UCSD-AML1 (cell line): ENCODE results near the gene ARHGDIA.

ENCODE experiments used
- DNase-seq: peaks from one replicate; lab custom pipeline; 2025; ENCODE audit not compliant: unreplicated experiment; lab: John Stamatoyannopoulos, UW

Gene ARHGDIA

DNA sequence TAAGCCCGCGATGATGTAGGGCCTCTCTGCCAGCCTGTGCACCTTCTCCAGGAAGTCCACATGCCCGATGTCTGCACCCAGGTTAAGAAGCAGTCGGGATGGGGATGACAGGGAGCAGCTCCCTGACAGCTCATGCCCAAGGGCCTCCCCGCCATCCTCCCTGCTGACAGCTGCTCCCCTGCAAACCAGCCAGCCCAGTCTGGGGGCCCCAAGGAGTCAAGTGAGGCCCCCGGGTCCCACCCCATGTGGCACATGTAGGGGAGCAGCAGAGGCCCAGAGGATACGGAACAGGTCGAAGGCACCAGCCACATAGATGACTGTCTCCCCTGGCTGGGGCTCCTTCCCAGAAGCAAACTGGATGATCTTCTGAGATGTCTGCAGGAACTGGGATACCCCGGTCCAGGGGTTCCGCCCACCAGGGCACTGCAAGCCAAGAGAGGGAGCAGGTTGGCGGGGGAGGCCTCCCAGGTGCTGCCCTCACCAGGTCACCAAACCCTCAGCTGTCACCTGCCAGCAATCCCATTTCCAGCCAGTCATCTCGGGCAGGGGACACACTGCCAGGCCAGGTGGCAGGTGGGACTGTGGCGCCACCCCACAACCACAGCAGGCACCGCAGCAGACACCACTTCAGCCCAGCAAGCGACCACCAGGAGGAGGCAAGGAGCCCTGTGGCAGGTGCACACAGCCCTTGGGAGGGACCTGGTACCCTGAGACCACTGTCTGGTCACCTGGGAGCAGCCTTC is 35.5 kb upstream of the ARHGDIA start:
- DNase-seq: no peak

- DNase-seq: no peak
Measured at GRCh38 chr17:81905993-81906392, 34.9 kb upstream of the ARHGDIA start.

DNA sequence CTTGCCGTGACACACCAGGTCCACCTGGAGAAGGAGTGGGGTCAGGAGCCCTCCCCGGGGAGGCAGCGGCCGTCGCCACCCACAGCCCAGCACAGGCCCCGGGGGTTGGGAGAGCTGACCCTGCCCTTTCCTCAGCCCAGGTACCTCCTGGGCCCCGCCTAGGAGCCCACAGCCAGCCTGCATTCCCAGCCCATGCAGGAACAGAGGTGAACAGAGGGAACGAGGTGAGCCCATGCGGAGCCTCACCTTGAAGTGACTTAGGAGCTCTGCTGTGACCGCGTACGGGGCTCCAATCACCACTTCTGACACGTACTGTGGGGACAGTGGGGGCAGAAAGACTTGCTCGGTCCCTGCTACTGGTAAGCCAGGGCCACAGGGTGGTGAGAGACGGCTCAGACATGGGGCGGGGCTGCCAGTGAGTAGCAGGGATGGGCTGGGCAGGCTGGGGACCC is 34.3 kb upstream of the ARHGDIA start:
- no peak for DNase-seq

GRCh38 chr17:81904600-81905423 is 33.7 kb upstream of the ARHGDIA start:
- DNase-seq: no peak

DNA sequence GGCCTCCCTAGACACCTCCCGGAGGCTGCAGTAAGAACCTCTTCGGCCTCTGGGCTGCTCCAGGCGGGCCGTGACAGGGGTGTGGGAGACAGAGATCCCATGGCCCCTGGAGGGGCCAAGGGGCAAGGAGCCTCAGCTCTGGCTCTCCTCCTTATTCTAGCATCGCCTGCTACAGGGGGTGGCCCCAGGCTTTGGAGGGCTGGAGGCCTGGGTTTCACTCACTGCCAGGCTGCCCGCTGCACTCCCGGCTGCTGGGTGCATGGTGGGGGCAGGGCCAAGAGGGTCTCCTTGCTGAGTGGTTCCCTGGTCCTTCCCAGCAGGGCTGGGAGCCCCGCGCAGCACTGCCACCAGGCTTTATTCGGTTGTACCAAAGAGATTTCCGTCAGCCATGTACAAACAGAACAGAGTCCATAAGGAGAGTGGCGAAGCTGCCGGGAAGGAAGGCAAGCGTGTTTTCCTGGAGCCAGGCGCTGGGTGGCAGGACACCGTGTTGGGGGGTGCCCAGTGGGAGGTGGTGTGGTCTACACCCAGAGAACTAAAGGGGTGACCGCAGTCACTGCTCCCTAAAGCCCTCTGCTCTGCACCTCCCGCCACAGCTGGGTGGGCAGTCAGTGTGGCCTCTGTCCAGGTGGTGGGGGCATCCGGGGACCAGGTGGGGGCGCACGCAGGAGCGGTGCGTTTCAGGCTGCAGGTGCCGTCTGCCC is 32.9 kb upstream of the ARHGDIA start:
- DNase-seq: no peak

- no peak for DNase-seq
Measured at GRCh38 chr17:81903415-81903831, 32.3 kb upstream of the ARHGDIA start.

- no peak for DNase-seq
Measured at GRCh38 chr17:81902653-81903414, 31.7 kb upstream of the ARHGDIA start.

DNA sequence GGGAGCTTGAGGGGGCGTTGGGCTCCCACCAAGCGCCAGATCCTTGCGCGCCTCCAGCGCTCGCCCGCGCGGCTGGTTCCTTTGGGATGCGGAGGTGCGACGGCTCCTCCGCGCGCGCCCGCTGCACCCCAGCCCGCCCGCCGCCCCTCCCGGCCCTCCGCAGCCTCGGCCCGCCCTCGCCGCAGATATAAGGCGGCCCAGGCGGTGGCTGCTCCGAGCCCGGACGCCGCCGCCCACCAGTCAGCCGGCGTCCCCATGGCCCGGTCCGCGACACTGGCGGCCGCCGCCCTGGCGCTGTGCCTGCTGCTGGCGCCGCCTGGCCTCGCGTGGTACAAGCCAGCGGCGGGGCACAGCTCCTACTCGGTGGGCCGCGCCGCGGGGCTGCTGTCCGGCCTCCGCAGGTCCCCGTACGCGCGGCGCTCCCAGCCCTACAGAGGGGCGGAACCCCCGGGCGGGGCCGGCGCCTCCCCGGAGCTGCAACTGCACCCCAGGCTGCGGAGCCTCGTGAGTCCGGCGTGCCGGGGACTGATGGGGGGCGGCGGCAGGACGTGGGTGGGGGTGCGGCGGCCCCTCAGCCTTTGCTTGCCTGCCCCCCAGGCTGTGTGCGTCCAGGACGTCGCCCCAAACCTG is 31.0 kb upstream of the ARHGDIA start, which contains the start of gene NPB:
Gene NPB, plus strand, starts transcription at position 216 of the 630 bp plus-strand sequence. Its CDS starts 40 bp downstream, at position 256.
- no peak for DNase-seq

- no peak for DNase-seq
Measured at GRCh38 chr17:81901167-81902022, 30.3 kb upstream of the ARHGDIA start.

GRCh38 chr17:81900181-81900820 is 29.2 kb upstream of the ARHGDIA start:
- no peak for DNase-seq

- DNase-seq: no peak
Measured at GRCh38 chr17:81899514-81900166, 28.5 kb upstream of the ARHGDIA start.

- DNase-seq: no peak
Measured at GRCh38 chr17:81898885-81899284, 27.7 kb upstream of the ARHGDIA start.

- no peak for DNase-seq
Measured at GRCh38 chr17:81898029-81898866, 27.1 kb upstream of the ARHGDIA start.

- no peak for DNase-seq
Measured at GRCh38 chr17:81895400-81895799, 24.3 kb upstream of the ARHGDIA start.

GRCh38 chr17:81891303-81891552 is 20.1 kb upstream of the ARHGDIA start:
- DNase-seq: no peak

DNA sequence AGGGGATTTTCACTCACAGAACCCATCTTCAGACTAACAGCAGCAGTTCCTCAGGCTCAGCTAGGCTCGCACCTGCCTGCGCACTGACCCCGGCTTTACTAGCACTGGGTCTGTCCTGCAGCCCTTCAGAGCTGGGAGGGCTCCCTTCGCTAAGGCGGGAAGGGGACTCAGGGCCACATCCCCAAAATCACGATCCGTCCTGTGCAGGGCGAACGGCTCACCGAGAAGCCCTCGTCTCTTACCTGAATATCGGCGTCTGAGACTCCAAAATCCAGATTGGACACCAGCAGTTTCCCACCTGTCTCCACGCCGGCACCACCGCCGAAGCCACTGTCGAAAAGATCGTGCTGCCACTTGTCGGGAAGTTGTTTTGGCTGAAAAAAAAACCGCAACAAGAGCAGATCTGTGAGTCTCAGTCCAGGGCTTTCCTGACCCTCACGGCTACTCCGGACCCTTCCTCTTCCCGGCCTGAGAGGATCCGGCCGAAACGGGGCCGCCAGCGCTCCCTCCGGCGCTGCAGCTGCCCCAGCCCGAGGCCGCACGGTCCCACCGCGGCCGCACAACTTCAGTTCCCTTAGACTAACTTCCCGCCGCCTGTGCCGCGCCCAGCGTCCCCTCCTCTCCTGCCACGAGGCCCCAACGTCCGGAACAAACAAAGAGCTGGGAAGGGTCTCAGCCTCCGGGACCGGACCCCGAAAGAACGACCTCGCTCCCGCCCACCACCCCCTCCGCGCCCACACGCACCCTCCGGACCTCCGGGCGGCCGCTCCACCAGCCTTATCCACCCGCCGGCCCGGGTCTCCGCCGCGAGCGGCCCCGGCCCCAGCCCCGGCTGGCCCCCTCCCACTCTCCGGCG is 19.5 kb upstream of the ARHGDIA start:
- peak; percentile 24 for DNase-seq

DNA sequence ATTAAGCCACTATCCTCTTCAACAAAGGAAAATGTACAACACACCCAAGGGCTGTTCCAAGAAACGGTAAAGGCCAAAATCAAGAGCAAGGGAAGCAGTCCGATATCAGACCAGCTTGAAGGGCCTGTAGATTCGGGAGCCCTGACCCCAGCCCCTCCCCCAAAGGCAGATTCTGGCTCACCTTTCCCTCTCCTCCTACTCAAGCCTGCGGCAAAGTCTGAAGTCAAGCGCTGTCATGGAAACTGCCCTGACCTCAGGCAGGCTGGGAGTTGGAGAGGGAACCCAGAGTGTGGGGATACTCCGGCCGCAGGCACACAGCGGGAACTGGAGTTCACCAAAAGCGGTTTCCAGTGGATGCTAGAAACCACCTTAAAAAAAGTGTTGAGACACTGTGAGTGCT is 18.5 kb upstream of the ARHGDIA start:
- no peak for DNase-seq
